ELF-1 (cell line): ENCODE measurements around the gene TEX22.

Experiments used
- DNase-seq: peaks from one replicate; pipeline ENCODE4 v3.0.0-alpha.2; 2016; ENCODE audit warnings: low read depth, low spot score

The TEX22 gene

GRCh38 chr14:105455766-105456660 is 57.7 kb downstream of the TEX22 start:
- DNase-seq: no peak

GRCh38 chr14:105456736-105457617 is 58.6 kb downstream of the TEX22 start:
- no peak for DNase-seq

- no peak for DNase-seq
Observed at GRCh38 chr14:105458010-105458409, 59.7 kb downstream of the TEX22 start.

GRCh38 chr14:105458571-105458970 is 60.2 kb downstream of the TEX22 start:
- DNase-seq: no peak

GRCh38 chr14:105460116-105460515 is 61.8 kb downstream of the TEX22 start:
- DNase-seq: no peak

- DNase-seq: no peak
Observed at GRCh38 chr14:105460616-105461015, 62.3 kb downstream of the TEX22 start.

DNA sequence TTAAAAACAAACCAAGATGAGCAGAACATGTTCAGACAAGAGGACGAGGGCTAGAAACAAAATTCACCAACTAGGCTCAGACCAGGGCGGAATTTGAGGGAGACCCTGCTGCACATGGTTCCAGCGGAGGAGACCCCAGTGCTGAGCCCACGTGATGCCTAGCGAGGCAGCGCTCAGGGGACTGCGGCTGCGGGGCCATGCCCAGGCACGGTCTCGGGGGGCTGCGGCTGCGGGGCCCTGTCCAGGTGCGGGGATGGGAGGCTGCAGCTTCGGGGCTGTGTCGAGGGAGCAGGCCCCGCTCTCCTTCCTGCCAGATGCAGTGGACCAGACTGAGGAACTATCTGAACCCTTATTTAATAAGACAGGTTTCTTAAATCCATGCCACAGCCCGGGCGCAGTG is 63.6 kb downstream of the TEX22 start:
- no peak for DNase-seq
